ENCODE results near the gene CLCN2.

- TF ChIP-seq EGR1 (IDR thresholded peaks at IDR 0.05; ENCODE audit: low read depth) = no peak
- TF ChIP-seq, protein P1, sequence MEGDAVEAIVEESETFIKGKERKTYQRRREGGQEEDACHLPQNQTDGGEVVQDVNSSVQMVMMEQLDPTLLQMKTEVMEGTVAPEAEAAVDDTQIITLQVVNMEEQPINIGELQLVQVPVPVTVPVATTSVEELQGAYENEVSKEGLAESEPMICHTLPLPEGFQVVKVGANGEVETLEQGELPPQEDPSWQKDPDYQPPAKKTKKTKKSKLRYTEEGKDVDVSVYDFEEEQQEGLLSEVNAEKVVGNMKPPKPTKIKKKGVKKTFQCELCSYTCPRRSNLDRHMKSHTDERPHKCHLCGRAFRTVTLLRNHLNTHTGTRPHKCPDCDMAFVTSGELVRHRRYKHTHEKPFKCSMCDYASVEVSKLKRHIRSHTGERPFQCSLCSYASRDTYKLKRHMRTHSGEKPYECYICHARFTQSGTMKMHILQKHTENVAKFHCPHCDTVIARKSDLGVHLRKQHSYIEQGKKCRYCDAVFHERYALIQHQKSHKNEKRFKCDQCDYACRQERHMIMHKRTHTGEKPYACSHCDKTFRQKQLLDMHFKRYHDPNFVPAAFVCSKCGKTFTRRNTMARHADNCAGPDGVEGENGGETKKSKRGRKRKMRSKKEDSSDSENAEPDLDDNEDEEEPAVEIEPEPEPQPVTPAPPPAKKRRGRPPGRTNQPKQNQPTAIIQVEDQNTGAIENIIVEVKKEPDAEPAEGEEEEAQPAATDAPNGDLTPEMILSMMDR (IDR thresholded peaks at IDR 0.05 in 2 of 3, conservative IDR thresholded peaks at IDR 0.05 in 1 of 3; ENCODE audit: borderline replicate concordance in 1 of 3, insufficient read depth in 1 of 3, low read depth in 2 of 3, low read length in 2 of 3) = no peak
- TF ChIP-seq ZBTB33 (IDR thresholded peaks at IDR 0.05; ENCODE audit: extremely low read depth, insufficient replicate concordance, low read length) = no peak
- TF ChIP-seq RAD21 (IDR thresholded peaks at IDR 0.05; ENCODE audit: low read depth) = no peak
- TF ChIP-seq POLR2A (IDR thresholded peaks at IDR 0.05; ENCODE audit: borderline replicate concordance, extremely low read depth, insufficient read depth, insufficient read length) = no peak
- no peak for TF ChIP-seq EZH2 (IDR thresholded peaks at IDR 0.05)
- TF ChIP-seq YY1 (IDR thresholded peaks at IDR 0.05; ENCODE audit: extremely low read depth, insufficient replicate concordance, low read depth, low read length) = no peak
- TF ChIP-seq CEBPB (IDR thresholded peaks at IDR 0.05; ENCODE audit: low read depth) = no peak
- TF ChIP-seq, protein P2, sequence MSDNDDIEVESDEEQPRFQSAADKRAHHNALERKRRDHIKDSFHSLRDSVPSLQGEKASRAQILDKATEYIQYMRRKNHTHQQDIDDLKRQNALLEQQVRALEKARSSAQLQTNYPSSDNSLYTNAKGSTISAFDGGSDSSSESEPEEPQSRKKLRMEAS (IDR thresholded peaks at IDR 0.05) = no peak
- no peak for TF ChIP-seq POLR2AphosphoS5 (IDR thresholded peaks at IDR 0.05; ENCODE audit: low read depth, low read length)
- TF ChIP-seq SRF (IDR thresholded peaks at IDR 0.05; ENCODE audit: low read depth) = no peak
- no peak for TF ChIP-seq REST (IDR thresholded peaks at IDR 0.05; ENCODE audit: low read depth)
- no peak for TF ChIP-seq ATF3 (IDR thresholded peaks at IDR 0.05)
These were observed 43.9 kb upstream of the CLCN2 start for GRCh38 chr3:184405075-184406030.
